Liver (tissue), 3 donors: ENCODE results near the gene CS.

ENCODE experiments used
- CTCF ChIP-seq: fragments of 150-350 bp; IDR thresholded peaks from 2 replicates; pipeline ENCODE4 v1.5.1; 2017; ENCODE audit warnings: improper control_type of control experiment, low read depth, low read length; ENCODE audit not compliant: missing input control
- GABPA ChIP-seq, 2 donors: IDR thresholded peaks in 1 of 2; conservative IDR thresholded peaks in 1 of 2; 2 replicates each; pipeline ENCODE4 v1.6.1; 2016; ENCODE audit warnings: antibody characterized with exemption in 2 of 2, mild to moderate bottlenecking in 1 of 2, moderate library complexity in 1 of 2
- HNF4G ChIP-seq: IDR thresholded peaks from 2 replicates; pipeline ENCODE4 v1.6.1; 2016; ENCODE audit warnings: antibody characterized with exemption
- JUND ChIP-seq, 2 donors: IDR thresholded peaks; 2 replicates each; pipeline ENCODE4 v1.6.1; 2016; ENCODE audit warnings: antibody characterized with exemption in 2 of 2
- MAX ChIP-seq: IDR thresholded peaks from 2 replicates; pipeline ENCODE4 v1.6.1; 2016; ENCODE audit warnings: antibody characterized with exemption
- RAD21 ChIP-seq, 2 donors: IDR thresholded peaks; 2 replicates each; pipeline ENCODE4 v1.6.1; 2016; ENCODE audit warnings: antibody characterized with exemption in 2 of 2, mild to moderate bottlenecking in 2 of 2
- SP1 ChIP-seq: IDR thresholded peaks from 2 replicates; pipeline ENCODE4 v1.6.1; 2018; ENCODE audit warnings: antibody characterized with exemption, mild to moderate bottlenecking
- TAF1 ChIP-seq: conservative IDR thresholded peaks from 2 replicates; pipeline ENCODE4 v1.6.1; 2016; ENCODE audit warnings: antibody characterized with exemption, mild to moderate bottlenecking
- YY1 ChIP-seq: IDR thresholded peaks from 2 replicates; pipeline ENCODE4 v1.6.1; 2016; ENCODE audit warnings: antibody characterized with exemption, mild to moderate bottlenecking
- TF ChIP-seq, protein P1 (sequence below): IDR thresholded peaks from 2 replicates; pipeline ENCODE4 v1.6.1; 2016; ENCODE audit warnings: antibody characterized with exemption
- donor health status: healthy.
- donor health status: healthy.

DNA sequence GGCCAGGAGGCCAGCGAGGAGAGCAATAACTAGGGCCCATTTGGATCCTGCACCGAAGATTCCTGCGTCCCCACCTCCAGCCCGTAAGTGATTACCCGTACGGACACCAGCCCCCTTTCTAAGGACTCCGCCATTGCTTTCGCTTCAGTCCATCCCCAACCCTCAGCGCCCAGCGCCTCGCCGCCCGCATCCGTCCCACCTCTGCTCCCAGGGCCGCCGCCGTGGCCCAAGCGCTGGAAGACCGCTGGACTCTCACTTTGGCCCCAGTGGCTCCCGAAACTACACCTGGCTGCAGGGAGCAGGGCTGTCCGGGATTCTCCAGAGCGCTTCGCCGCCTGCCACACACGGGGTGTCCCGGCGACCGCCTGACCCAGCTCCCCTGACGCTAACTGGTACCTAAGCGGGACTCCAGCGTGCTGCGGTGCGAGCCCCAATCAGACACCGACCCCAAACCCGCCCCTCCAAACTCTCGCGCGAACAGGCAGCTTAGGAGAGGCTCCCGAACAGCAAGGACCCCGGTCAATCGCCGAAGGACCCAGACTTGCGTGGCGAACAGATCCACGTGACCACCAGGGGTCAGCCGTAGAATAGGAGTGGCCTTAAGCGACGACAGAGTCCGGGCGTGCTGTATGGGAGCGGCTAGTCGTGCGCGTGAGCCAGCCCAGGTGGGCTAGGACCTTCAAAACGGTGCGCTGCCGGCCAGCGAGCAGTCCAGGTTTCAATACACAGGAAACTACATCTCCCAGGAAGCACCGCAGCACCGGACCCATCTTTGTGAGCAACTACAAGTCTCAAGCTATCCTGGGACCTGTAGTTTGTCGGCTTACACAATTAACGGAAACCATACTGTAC is 15.7 kb upstream of the CS start, which contains the start of gene CNPY2:
- TF ChIP-seq CTCF: no peak
- TF ChIP-seq RAD21 (IDR thresholded peaks at IDR 0.05): peak; percentile 52 to 59
- peak; percentile 85 for TF ChIP-seq MAX
- peak; percentile 92 for TF ChIP-seq YY1
- peak; percentile 73 for TF ChIP-seq TAF1
- peak in 1 of 2 donors; percentile 69 for TF ChIP-seq GABPA (IDR thresholded peaks at IDR 0.05 in 1 of 2, conservative IDR thresholded peaks at IDR 0.05 in 1 of 2)
- peak in 1 of 2 donors; percentile 37 for TF ChIP-seq JUND (IDR thresholded peaks at IDR 0.05)
- TF ChIP-seq, protein P1, sequence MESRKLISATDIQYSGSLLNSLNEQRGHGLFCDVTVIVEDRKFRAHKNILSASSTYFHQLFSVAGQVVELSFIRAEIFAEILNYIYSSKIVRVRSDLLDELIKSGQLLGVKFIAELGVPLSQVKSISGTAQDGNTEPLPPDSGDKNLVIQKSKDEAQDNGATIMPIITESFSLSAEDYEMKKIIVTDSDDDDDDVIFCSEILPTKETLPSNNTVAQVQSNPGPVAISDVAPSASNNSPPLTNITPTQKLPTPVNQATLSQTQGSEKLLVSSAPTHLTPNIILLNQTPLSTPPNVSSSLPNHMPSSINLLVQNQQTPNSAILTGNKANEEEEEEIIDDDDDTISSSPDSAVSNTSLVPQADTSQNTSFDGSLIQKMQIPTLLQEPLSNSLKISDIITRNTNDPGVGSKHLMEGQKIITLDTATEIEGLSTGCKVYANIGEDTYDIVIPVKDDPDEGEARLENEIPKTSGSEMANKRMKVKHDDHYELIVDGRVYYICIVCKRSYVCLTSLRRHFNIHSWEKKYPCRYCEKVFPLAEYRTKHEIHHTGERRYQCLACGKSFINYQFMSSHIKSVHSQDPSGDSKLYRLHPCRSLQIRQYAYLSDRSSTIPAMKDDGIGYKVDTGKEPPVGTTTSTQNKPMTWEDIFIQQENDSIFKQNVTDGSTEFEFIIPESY: peak; percentile 99
- no peak for TF ChIP-seq HNF4G
- peak; percentile 78 for TF ChIP-seq SP1
